Neural crest cell (in vitro differentiated cells): ENCODE results near the gene MYO10. TPM values are rescaled to one million over a fixed set of nuclear protein-coding genes. Genes with fewer than 3 reads are reported as not detected.
A peak's percentile ranks its signal among the peaks of the same experiment; 100 is the strongest.

Source experiments
- DNase-seq: peaks from one replicate; pipeline ENCODE4 v3.0.0; 2021; ENCODE audit warnings: low read depth, mixed read lengths, low spot score
- H3K27ac Mint-ChIP-seq: one replicate; pipeline ENCODE4 v1.8.0; 2021; ENCODE audit warnings: mild to moderate bottlenecking, mixed read lengths; ENCODE audit not compliant: unreplicated experiment
- H3K27me3 Mint-ChIP-seq: 2 replicates; pipeline ENCODE4 v1.8.0; 2021; ENCODE audit warnings: low read depth, mild to moderate bottlenecking, mixed read lengths
- H3K36me3 Mint-ChIP-seq: 2 replicates; pipeline ENCODE4 v1.8.0; 2021; ENCODE audit warnings: low read depth, mild to moderate bottlenecking, mixed read lengths
- H3K4me1 Mint-ChIP-seq: 2 replicates; pipeline ENCODE4 v1.8.0; 2021; ENCODE audit warnings: mixed read lengths
- H3K4me3 Mint-ChIP-seq: one replicate; pipeline ENCODE4 v1.8.0; 2021; ENCODE audit warnings: mild to moderate bottlenecking, mixed read lengths
- H3K9me3 Mint-ChIP-seq: 2 replicates; pipeline ENCODE4 v1.8.0; 2021; ENCODE audit warnings: mixed read lengths
- CTCF ChIP-seq: fragments of 200-600 bp; sonication (generic); conservative IDR thresholded peaks from 2 replicates; pipeline ENCODE4 v1.5.0; 2021; ENCODE audit warnings: antibody characterized with exemption, mild to moderate bottlenecking
- total RNA-seq: library from RNA; stranded (reverse); gene quantifications from 2 replicates; pipeline ENCODE4 v1.2.1, GENCODE V29; 2021

The MYO10 gene
- total RNA-seq, 1 donor from 2014 or later = 94.4 TPM

- no peak for TF ChIP-seq CTCF
- Mint-ChIP-seq H3K4me1 (peaks cover 48% of the 10 kb centered on the region), H3K27ac (no peak overlapping the region), H3K4me3 (no peak overlapping the region), H3K36me3 (peaks cover 2% of the 10 kb centered on the region), H3K27me3 (peaks cover 2% of the 10 kb centered on the region), H3K9me3 (peaks cover 2% of the 10 kb centered on the region)
- no peak for DNase-seq
Measured at GRCh38 chr5:16929347-16929746, 6.7 kb downstream of the MYO10 start.

- no peak for DNase-seq
- TF ChIP-seq CTCF = no peak
- H3K27me3 Mint-ChIP-seq = no peaks in the 10 kb centered on the region
- peaks cover 3% of the 10 kb centered on the region for H3K36me3 Mint-ChIP-seq
- peaks cover 35% of the 10 kb centered on the region for H3K4me1 Mint-ChIP-seq
- no peak overlapping the region for H3K27ac Mint-ChIP-seq
- H3K4me3 Mint-ChIP-seq = peak overlapping the region; percentile 29
- H3K9me3 Mint-ChIP-seq = peaks cover 3% of the 10 kb centered on the region
Measured at GRCh38 chr5:16927613-16928012, 8.5 kb downstream of the MYO10 start.

GRCh38 chr5:16926417-16926816 is 9.7 kb downstream of the MYO10 start:
- TF ChIP-seq CTCF = no peak
- Mint-ChIP-seq H3K27me3 (no peaks in the 10 kb centered on the region), H3K36me3 (peaks cover 3% of the 10 kb centered on the region), H3K9me3 (peaks cover 3% of the 10 kb centered on the region), H3K4me3 (no peak overlapping the region), H3K27ac (no peak overlapping the region), H3K4me1 (peaks cover 28% of the 10 kb centered on the region)
- no peak for DNase-seq

GRCh38 chr5:16924206-16924605 is 11.9 kb downstream of the MYO10 start:
- Mint-ChIP-seq H3K4me1 (peaks cover 19% of the 10 kb centered on the region), H3K27me3 (no peaks in the 10 kb centered on the region), H3K9me3 (peaks cover 3% of the 10 kb centered on the region), H3K4me3 (no peak overlapping the region), H3K36me3 (peaks cover 3% of the 10 kb centered on the region), H3K27ac (no peak overlapping the region)
- DNase-seq = no peak
- no peak for TF ChIP-seq CTCF

- Mint-ChIP-seq H3K9me3 (peaks cover 3% of the 10 kb centered on the region), H3K27me3 (no peaks in the 10 kb centered on the region), H3K4me3 (no peak overlapping the region), H3K4me1 (peaks cover 25% of the 10 kb centered on the region), H3K36me3 (peaks cover 3% of the 10 kb centered on the region), H3K27ac (no peak overlapping the region)
- DNase-seq = no peak
- TF ChIP-seq CTCF = no peak
Measured at GRCh38 chr5:16922430-16922829, 13.7 kb downstream of the MYO10 start.

- Mint-ChIP-seq H3K9me3 (peaks cover 3% of the 10 kb centered on the region), H3K27ac (no peak overlapping the region), H3K4me1 (peaks cover 36% of the 10 kb centered on the region), H3K27me3 (no peaks in the 10 kb centered on the region), H3K4me3 (no peak overlapping the region), H3K36me3 (peaks cover 3% of the 10 kb centered on the region)
- no peak for DNase-seq
- no peak for TF ChIP-seq CTCF
Measured at GRCh38 chr5:16921211-16921610, 14.9 kb downstream of the MYO10 start.
